GM21825 (cell line): ENCODE results near the gene HSD17B2.
"Not testable (repeated sequence)": the region's sequence is repeated elsewhere in the genome, so short reads cannot be mapped to it uniquely, and the experiment has no call there.

Source experiments
- ATAC-seq: cut with Tn5 transposase; IDR thresholded peaks from one replicate; pipeline ENCODE4 v1.9.1; 2021; ENCODE audit warnings: mild to moderate bottlenecking, moderate library complexity; ENCODE audit not compliant: unreplicated experiment

HSD17B2 gene

DNA sequence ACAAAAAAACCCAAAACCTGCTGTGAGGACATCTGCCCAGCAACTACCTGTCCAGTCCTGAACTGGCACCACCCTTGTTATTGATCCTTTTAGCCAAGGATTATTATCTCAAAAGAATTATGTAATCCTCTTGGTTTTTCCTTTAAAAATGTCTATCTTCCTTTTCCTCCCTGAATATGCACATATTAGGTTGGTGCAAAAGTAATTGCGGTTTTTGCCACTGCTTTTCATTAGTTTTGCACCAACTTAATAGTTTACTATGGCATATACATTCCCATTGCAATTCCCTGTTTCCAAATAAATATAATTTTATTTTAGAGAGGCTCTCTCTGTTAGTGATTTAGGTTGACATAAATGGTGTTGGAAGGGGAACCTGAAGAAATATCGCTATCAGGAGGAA lies 83.7 kb downstream of the HSD17B2 start:
- no peak for ATAC-seq

DNA sequence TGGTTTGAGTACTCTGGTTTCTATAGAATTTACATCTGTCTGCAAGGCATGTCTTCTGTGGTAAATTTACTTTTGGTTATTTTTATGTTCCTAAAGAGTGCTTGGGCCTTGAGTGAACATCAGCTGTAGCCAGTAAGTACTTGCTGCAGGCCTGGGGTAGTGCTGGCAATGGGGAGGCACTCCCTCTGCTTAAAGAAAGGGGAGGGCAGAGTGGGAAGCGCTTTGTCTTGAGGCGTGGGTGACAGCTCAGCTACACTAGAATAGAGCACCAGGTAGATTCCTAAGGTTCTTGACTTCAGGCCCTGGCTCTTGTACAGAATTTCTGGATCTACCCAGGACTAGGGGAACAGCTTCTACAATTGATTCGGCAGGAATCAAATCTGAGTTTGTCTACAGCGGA lies 84.4 kb downstream of the HSD17B2 start:
- no peak for ATAC-seq

DNA sequence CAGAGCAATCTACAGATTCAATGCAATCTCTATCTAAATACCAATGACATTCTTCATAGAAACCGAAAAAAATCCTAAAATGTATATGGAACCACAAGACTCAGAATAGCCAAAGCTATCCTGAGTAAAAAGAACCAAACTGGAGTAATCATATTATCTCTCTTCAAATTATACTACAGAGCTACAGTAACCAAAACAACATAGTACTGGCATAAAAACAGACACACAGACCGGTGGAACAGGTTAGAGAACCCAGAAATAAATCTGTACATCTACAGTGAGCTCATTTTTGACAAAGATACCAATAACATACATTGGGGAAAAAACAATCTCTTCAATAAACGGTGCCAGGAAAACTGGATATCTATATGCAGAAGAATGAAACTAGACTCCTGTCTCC lies 89.6 kb downstream of the HSD17B2 start:
- ATAC-seq = no peak

DNA sequence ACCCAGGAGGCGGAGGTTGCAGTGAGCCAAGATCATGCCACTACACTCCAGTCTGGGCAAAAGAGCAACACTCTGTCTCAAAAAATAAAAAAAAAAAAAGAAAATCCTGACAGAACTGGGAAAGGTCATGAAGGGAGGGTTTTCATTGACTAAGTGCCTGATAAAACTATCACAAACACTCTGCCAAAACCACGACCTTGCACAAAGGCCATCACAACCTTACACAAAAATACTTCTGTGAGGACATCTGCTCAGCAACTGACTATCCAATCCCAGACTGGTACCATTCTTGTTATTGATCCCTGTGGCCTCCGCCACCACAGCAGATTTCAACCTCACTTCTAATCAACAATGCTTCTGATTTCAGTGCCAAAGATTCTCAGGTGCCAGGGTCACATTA lies 94.8 kb downstream of the HSD17B2 start:
- ATAC-seq = no peak

DNA sequence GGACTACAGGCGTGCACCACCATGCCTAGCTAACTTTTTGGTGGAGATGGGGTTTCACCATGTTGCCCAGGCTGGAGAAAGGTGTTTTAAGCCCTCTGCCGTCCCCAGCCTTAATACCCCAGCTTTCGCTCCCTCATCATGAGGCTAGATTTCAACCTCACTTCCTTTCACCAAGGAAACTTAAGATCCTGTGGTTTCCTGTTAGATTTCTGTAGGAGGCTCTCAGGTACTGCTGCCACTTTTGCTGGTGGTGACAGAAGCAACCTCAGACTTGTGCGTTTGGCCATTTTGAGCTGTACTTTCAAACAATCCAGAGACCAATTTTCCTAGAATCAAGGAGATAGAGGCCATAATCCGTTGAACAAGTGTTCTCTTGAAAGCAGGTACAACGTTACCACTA lies 98.7 kb downstream of the HSD17B2 start:
- no peak for ATAC-seq

DNA sequence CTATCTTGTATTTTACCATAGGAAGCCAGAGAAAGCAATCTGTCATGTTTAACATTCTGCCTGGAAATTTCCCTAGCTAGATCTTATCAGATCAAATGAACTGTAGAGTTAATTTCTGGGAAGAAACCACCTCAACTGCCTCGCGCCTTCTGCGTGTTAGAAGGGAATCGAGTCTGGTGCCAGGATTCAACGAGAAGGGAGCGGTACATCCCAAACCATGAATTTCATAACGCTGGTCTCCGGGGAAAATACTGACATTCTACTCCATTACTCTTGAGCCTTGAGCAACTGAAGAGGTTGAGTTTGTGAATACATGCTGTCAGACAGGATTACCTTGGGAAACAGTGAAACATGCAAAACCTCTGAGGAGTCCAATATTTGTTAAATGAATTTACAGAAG lies 99.8 kb downstream of the HSD17B2 start:
- no peak for ATAC-seq

DNA sequence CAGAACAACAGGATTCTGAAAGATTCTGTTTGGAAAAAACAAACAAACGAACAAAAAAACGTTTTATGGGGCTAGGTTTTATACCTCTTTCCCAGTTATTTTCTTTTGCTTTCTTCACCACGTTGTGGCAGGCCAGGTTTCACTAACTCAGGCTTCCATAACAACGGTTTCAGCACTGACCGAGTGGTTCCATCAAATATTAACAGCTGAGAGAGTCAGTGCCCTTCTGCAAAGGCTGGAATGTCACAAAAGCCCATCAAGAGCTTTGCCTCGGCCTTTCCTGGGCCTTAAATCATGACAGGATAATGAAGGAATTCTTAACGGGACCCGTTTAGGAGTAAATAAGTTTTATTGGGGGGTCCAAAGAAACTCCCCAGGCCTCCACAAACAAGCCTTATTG lies 100.8 kb downstream of the HSD17B2 start:
- ATAC-seq = no peak

DNA sequence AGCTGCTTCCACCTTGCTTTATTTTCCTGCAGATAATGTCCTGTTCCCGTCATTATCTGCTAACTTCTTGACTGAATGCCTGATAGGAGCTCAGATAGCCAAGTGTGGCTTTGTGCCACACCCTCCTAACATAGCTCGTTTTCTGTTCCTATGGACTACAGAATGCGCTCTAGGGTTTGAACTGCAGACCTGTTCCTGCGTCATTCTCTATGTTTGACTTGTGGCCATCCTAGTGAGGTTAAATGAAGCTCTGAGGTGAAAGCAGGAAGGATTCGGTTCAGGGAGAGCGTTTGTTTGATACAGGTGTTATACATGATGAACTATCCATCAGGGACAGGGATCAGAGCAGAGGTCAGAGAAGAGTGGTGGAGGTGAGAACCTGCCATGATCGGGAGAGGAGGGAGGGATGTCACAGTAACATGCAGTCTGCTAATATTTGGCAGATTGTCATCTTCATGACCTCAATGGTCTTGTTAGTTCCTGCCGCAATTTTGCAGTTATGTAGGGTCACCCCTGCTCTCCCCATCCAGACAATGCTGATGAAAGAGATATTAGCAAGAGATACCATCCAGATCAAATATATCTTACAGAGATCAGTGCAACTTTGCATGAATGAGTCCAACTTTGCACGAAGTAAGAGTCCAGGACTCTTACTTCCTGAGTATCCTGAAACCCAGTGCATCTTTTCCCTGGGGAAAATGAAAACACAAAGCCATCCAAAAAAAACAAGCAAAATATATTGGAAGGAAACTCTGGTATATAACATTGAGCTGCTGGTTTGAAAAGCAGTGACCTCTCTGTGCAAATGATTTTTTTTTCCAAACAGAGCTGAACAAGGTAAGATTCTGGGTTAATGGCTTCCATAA lies 102.1 kb downstream of the HSD17B2 start:
- ATAC-seq = no peak

DNA sequence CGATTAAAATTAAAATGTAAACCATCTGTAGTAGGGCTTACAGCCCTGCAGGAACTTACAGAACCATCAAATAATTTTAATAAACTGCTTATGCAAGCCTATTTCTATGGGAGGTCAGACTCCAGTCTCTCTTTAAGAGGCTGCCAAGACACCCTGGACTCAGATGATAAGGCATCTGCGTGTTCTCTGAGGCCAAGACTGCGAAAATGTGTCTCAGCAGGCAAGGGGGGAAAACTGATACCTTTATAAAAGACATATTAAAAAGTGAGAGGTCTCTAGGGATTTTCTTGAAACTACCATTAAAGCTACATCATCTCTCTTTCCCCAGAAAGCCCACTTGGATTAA lies 102.7 kb downstream of the HSD17B2 start:
- no peak for ATAC-seq

DNA sequence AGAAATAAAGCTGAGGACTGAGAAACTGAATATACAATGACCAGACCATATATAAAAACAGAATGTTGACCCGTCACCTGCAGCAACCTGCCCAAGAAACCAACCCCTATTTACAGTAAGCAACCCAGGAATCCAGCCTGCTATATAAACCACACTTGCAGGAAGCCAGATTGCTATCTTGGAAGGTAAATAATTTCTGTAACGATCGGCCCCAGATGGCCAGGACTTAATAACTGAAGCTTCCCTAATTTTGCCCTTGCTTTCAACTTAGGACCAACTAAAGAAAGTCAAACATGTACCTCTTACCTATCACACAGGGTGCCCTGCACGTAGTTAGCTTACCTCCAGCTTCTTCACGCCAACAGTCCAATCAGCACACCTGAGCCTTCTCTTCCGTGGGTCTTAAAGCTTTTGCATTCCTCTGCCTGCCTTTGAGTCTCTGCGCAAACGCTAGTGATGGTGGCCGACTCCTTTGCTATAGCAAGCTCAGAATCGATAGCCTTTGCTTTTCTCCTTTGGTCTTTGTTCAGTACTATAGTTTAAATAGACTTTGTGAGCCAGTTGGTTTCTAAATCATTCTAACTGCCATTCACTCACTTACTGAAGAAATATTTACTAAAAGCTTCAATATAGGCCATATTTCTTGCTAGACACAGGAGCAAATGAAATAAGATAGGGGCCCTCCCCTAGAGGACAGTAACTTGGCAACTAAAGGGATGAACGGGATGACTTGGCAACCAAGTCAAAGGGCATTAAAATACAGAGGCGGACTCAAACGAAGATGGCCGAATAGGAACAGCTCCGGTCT lies 103.6 kb downstream of the HSD17B2 start:
- no peak for ATAC-seq

DNA sequence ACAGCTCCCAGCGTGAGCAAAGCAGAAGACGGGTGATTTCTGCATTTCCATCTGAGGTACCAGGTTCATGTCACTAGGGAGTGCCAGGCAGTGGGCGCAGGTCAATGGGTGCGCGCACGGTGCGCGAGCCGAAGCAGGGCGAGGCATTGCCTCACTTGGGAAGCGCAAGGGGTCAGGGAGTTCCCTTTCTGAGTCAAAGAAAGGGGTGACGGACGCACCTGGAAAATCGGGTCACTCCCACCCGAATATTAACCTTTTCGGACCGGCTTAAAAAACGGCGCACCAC lies 104.2 kb downstream of the HSD17B2 start:
- not testable (repeated sequence) for ATAC-seq

DNA sequence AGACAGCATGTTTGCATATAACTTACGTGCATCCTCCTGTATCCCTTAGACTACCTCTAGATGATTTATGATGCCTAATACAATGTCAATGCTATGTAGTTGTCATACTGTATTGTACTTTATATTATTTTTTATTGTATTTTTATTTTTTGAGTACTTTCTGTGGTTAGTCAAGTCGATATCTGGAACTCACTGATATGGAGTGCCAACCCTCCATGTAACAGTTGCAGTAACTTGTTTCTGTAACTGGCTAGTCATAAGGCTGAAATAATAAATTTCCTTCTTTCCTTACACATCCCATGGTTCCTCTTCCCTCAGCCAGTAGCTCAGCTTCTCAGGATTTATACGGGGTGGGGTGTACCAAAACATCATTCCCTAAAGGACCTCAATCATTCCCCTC lies 111.5 kb downstream of the HSD17B2 start:
- ATAC-seq = no peak

DNA sequence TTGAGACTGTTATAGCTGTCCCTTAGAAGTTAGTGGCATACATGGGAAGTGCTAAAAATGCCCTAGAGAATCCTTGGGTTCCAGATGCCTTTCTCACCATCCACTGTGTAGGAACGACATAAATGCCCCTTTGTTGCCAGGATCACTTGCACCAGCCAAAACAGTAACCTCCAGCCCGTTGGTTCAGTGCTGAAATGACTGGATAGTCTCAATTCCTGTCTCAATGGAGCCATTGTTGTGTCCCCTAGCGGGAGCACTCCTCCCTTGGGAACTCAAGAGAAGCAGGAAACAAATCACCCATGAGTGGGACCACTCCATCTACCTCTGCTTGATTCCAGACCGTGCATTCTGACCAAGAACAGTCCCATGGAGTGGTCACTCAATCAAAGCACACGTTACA lies 111.9 kb downstream of the HSD17B2 start:
- no peak for ATAC-seq

DNA sequence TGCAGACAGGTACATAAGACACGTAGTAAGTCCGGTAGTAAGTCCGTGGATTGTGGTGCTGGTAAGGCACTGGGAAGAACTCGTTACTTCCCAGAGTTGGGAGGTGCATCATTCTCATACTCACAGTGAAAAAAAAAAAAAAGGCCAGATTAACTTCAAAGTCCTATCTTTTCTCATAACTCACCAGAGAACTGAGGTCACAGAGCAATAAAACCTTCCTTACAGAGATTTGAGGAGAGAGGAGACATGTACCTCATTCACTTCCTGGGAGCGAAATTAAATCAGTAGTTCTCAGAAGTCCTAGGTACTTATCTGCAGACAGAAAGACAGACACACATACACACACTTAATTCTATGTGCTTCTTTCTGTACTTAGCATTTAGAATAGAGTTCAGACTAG lies 112.5 kb downstream of the HSD17B2 start:
- no peak for ATAC-seq
